GM12878 (cell line): ENCODE measurements around the gene PRKG1. TPM values are rescaled to one million over a fixed set of nuclear protein-coding genes. Genes with fewer than 3 reads are reported as not detected.

ENCODE experiments used
- ATAC-seq: fragments of 200-7000 bp; cut with Tn5 transposase; 3 replicates; pipeline ENCODE4 v1.9.1; 2020; ENCODE audit warnings: mild to moderate bottlenecking, moderate library complexity
- BruUV-seq: library from RNA; stranded (reverse); fragments of 400-500 nt; replicated peaks from 2 replicates; lab custom pipeline; 2021; lab: Mats Ljungman, UMichigan
- CTCF ChIA-PET: fragments of 300-600 bp; sonication (Branson Sonifier 250); formaldehyde crosslinking; extraction: SDS; loops from one replicate; lab custom pipeline; 2021; ENCODE audit warnings: inconsistent platforms; lab: Yijun Ruan, JAX
- POLR2A ChIA-PET: fragments of 350-600 bp; formaldehyde crosslinking; extraction: SDS; loops from one replicate; lab custom pipeline; 2021; ENCODE audit warnings: inconsistent platforms; lab: Charles Lee
- RAD21 ChIA-PET: fragments of 300-600 bp; sonication (Branson Sonifier 250); formaldehyde crosslinking; loops from one replicate; lab custom pipeline; 2023; ENCODE audit warnings: antibody characterized with exemption; ENCODE audit not compliant: unreplicated experiment; lab: Charles Lee
- SMC1A ChIA-PET: fragments of 300-600 bp; sonication (Branson Sonifier 250); formaldehyde crosslinking; loops from one replicate; lab custom pipeline; 2023; ENCODE audit not compliant: unreplicated experiment, uncharacterized antibody; lab: Charles Lee
- DNase-seq: peaks from one replicate; pipeline ENCODE4 v3.0.0-alpha.2; 2011; ENCODE audit warnings: low read depth, low spot score
- FAIRE-seq: peaks from 3 replicates; lab custom pipeline; 2011; peaks lifted over from hg19 to GRCh38; lab: Jason Lieb, UNC
- H2AFZ ChIP-seq: 2 replicates; pipeline ENCODE4 v1.6.0; 2011; ENCODE audit warnings: low read depth, low read length, control low read depth; ENCODE audit not compliant: control insufficient read depth
- H3K27ac ChIP-seq: 2 replicates; pipeline ENCODE4 v1.5.1; 2011; ENCODE audit warnings: control low read depth; ENCODE audit not compliant: control insufficient read depth, insufficient read depth
- H3K27me3 ChIP-seq, 2 experiments: replicated peaks in 1 of 2; 2 replicates each; pipeline versions ENCODE4 v1.6.0 to v1.6.1; 2011; ENCODE audit warnings: low read length in 1 of 2; ENCODE audit not compliant: control insufficient read depth in 2 of 2, insufficient read depth in 2 of 2
- H3K36me3 ChIP-seq, 2 experiments: 2 replicates each; pipeline ENCODE4 v1.5.1; 2011; ENCODE audit warnings: low read length in 1 of 2; ENCODE audit not compliant: control insufficient read depth in 2 of 2, insufficient read depth in 2 of 2
- H3K4me1 ChIP-seq: 2 replicates; pipeline ENCODE4 v1.6.1; 2011; ENCODE audit warnings: mild to moderate bottlenecking, low read length, moderate library complexity, mixed read lengths; ENCODE audit not compliant: control insufficient read depth, insufficient read depth
- H3K4me2 ChIP-seq: 2 replicates; pipeline ENCODE4 v1.6.0; 2011; ENCODE audit warnings: control low read depth; ENCODE audit not compliant: control insufficient read depth, insufficient read depth
- H3K4me3 ChIP-seq: fragments of 200-600 bp; sonication (generic); 2 replicates; pipeline ENCODE4 v1.5.1; 2016
- H3K79me2 ChIP-seq: 2 replicates; pipeline ENCODE4 v1.6.0; 2011; ENCODE audit warnings: low read length; ENCODE audit not compliant: control insufficient read depth, insufficient read depth
- H3K9ac ChIP-seq: 2 replicates; pipeline ENCODE4 v1.8.0; 2011; ENCODE audit warnings: low read length, control low read depth, mixed read lengths; ENCODE audit not compliant: control insufficient read depth, insufficient read depth
- H3K9me3 ChIP-seq: replicated peaks from 3 replicates; pipeline ENCODE4 v1.5.1; 2011; ENCODE audit warnings: mild to moderate bottlenecking, low read length; ENCODE audit not compliant: control insufficient read depth, insufficient read depth
- H4K20me1 ChIP-seq: 2 replicates; pipeline ENCODE4 v1.6.0; 2011; ENCODE audit not compliant: control insufficient read depth, insufficient read depth
- KLF5 ChIP-seq: fragments of 450-650 bp; IDR thresholded peaks from 2 replicates; pipeline ENCODE4 v1.6.1; 2014; ENCODE audit warnings: mild to moderate bottlenecking; ENCODE audit not compliant: partially characterized antibody
- NFYA ChIP-seq: IDR thresholded peaks from 2 replicates; pipeline ENCODE4 v1.6.1; 2011; ENCODE audit warnings: low read depth, mild to moderate bottlenecking, low read length, improper control_type of control experiment, borderline replicate concordance
- PML ChIP-seq: IDR thresholded peaks from 2 replicates; pipeline ENCODE4 v1.6.1; 2012; ENCODE audit warnings: low read length, inconsistent platforms
- RCOR1 ChIP-seq: conservative IDR thresholded peaks from 2 replicates; pipeline ENCODE4 v1.6.1; 2012; ENCODE audit warnings: low read depth, low read length, improper control_type of control experiment
- SP1 ChIP-seq: IDR thresholded peaks from one replicate; pipeline ENCODE4 v1.6.1; 2011; ENCODE audit warnings: low read depth, low read length
- TCF7 ChIP-seq: IDR thresholded peaks from 2 replicates; pipeline ENCODE4 v1.6.1; 2014; ENCODE audit warnings: antibody characterized with exemption, borderline replicate concordance
- ZNF274 ChIP-seq: IDR thresholded peaks from one replicate; pipeline ENCODE4 v1.8.0; 2011; ENCODE audit not compliant: insufficient read length, insufficient read depth
- ZNF622 ChIP-seq: fragments of 450-650 bp; IDR thresholded peaks from 2 replicates; pipeline ENCODE4 v1.6.1; 2017; ENCODE audit warnings: mild to moderate bottlenecking, inconsistent platforms
- in situ Hi-C: fragments of 300-500 bp; cut with MboI; formaldehyde crosslinking; loops from 9 replicates; pipeline ENCODE4 v1.14.3; 2018; ENCODE audit warnings: mixed read lengths
- intact Hi-C: fragments of 100-400 bp; cut with micrococcal nuclease; formaldehyde crosslinking; loops from one replicate; pipeline ENCODE4 v1.14.2; 2022; ENCODE audit not compliant: unreplicated experiment
- polyA plus RNA-seq, 11 experiments: library from polyadenylated mRNA; depleted of rRNA in 4 of 11; unstranded in 6 of 11; stranded (reverse) in 5 of 11; fragments of >200 nt; fragmentation: Nextera tagmentation in 4 of 11; fragmentation: Illumina TruSeq in 1 of 11; extraction: Ambion mirVana in 4 of 11; extraction: Trizol in 1 of 11; gene quantifications; 1 replicate in 1 of 11; 2 replicates in 10 of 11; pipeline versions ENCODE4 v1.2.1 to v1.2.3, GENCODE V29; 2011 to 2016; ENCODE audit warnings: inconsistent platforms in 2 of 11, missing spikeins in 2 of 11, low read depth in 1 of 11
- total RNA-seq, 4 experiments: library from RNA; depleted of rRNA in 3 of 4; stranded (reverse); fragments of >200 nt in 3 of 4; fragmentation: Illumina TruSeq in 1 of 4; extraction: Trizol in 1 of 4; gene quantifications; 2 replicates each; pipeline versions ENCODE4 v1.2.1 to v1.2.3, GENCODE V29; 2013 to 2021
- TF ChIP-seq, protein P1 (sequence below): IDR thresholded peaks from 2 replicates; pipeline ENCODE4 v1.6.1; 2011; ENCODE audit warnings: low read depth, low read length, improper control_type of control experiment, borderline replicate concordance
- TF ChIP-seq, protein P2 (sequence below): IDR thresholded peaks from 2 replicates; pipeline ENCODE4 v1.6.1; 2012; ENCODE audit warnings: improper control_type of control experiment, low read depth, low read length; ENCODE audit not compliant: insufficient replicate concordance
- TF ChIP-seq, protein P3 (sequence below): fragments of 450-650 bp; IDR thresholded peaks from 2 replicates; pipeline ENCODE4 v1.6.1; 2017; ENCODE audit warnings: antibody characterized with exemption, mild to moderate bottlenecking, moderate library complexity
- TF ChIP-seq, protein P4 (sequence below): IDR thresholded peaks from 2 replicates; pipeline ENCODE4 v1.6.1; 2011; ENCODE audit warnings: low read depth, mild to moderate bottlenecking, low read length, moderate library complexity, borderline replicate concordance; ENCODE audit errors: extremely low read depth
- TF ChIP-seq, protein P5 (sequence below): fragments of 450-650 bp; IDR thresholded peaks from 2 replicates; pipeline ENCODE4 v1.6.1; 2017; ENCODE audit warnings: low read depth, mild to moderate bottlenecking, moderate library complexity

The PRKG1 gene
- total and polyA plus RNA-seq, 10 of the 15 experiments (the other 5 are each of a cell fraction or from before 2014, with no cell fraction given), result 0.04 to 0.05 TPM; not detected in 8

DNA sequence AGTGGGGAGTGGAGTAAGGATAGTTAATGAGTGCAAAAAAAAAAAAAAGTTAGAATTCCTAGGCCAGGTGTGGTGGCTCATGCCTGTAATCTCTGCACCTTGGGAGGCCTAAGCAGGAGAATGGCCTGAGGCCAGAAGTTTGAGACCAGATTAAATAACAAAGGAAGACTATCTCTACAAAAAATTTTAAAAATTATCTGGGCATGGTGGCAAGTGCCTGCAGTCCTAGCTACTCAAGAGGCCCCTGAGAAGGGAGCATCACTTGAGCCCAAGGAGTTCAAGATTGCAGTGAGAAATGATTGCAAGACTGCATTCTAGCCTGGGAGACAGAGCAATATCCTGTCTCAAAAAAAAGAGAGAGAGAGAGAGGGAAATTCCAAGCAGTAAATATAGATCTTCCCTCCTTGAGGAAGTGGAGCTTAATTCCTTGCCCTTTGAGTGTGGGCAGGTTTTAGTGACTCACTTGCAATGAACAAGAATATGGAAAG lies 644.6 kb downstream of the PRKG1 start:
- Histone ChIP-seq H3K27ac (no peak overlapping the region), H3K4me3 (no peak overlapping the region), H3K27me3 (no peaks in the 10 kb centered on the region; a peak in 1 of 4 replicates), H3K9me3 (no peaks in the 10 kb centered on the region), H3K36me3 (no peaks in the 10 kb centered on the region), H3K4me2 (no peak overlapping the region), H3K79me2 (no peaks in the 10 kb centered on the region), H4K20me1 (no peaks in the 10 kb centered on the region), H3K4me1 (no peaks in the 10 kb centered on the region), H2AFZ (no peak overlapping the region), H3K9ac (no peak overlapping the region)
- intact Hi-C loops, result no loop called here
- FAIRE-seq (no peak), ATAC-seq (no peak), DNase-seq (no peak)
- ChIA-PET POLR2A (no interaction called here), SMC1A (interaction anchor here (0.7 to 2.2 kb wide), 4 partner anchors 9 to 26 kb away, joined by 3 to 9 read pairs (median 3); no protein-coding TSS in a partner anchor), CTCF (no interaction called here), RAD21 (no interaction called here)
- TF ChIP-seq NFYA, result no peak
- TF ChIP-seq PML, result no peak
- TF ChIP-seq, protein P1, sequence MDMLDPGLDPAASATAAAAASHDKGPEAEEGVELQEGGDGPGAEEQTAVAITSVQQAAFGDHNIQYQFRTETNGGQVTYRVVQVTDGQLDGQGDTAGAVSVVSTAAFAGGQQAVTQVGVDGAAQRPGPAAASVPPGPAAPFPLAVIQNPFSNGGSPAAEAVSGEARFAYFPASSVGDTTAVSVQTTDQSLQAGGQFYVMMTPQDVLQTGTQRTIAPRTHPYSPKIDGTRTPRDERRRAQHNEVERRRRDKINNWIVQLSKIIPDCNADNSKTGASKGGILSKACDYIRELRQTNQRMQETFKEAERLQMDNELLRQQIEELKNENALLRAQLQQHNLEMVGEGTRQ, result no peak
- TF ChIP-seq, protein P2, sequence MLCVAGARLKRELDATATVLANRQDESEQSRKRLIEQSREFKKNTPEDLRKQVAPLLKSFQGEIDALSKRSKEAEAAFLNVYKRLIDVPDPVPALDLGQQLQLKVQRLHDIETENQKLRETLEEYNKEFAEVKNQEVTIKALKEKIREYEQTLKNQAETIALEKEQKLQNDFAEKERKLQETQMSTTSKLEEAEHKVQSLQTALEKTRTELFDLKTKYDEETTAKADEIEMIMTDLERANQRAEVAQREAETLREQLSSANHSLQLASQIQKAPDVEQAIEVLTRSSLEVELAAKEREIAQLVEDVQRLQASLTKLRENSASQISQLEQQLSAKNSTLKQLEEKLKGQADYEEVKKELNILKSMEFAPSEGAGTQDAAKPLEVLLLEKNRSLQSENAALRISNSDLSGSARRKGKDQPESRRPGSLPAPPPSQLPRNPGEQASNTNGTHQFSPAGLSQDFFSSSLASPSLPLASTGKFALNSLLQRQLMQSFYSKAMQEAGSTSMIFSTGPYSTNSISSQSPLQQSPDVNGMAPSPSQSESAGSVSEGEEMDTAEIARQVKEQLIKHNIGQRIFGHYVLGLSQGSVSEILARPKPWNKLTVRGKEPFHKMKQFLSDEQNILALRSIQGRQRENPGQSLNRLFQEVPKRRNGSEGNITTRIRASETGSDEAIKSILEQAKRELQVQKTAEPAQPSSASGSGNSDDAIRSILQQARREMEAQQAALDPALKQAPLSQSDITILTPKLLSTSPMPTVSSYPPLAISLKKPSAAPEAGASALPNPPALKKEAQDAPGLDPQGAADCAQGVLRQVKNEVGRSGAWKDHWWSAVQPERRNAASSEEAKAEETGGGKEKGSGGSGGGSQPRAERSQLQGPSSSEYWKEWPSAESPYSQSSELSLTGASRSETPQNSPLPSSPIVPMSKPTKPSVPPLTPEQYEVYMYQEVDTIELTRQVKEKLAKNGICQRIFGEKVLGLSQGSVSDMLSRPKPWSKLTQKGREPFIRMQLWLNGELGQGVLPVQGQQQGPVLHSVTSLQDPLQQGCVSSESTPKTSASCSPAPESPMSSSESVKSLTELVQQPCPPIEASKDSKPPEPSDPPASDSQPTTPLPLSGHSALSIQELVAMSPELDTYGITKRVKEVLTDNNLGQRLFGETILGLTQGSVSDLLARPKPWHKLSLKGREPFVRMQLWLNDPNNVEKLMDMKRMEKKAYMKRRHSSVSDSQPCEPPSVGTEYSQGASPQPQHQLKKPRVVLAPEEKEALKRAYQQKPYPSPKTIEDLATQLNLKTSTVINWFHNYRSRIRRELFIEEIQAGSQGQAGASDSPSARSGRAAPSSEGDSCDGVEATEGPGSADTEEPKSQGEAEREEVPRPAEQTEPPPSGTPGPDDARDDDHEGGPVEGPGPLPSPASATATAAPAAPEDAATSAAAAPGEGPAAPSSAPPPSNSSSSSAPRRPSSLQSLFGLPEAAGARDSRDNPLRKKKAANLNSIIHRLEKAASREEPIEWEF, result no peak
- TF ChIP-seq TCF7, result no peak
- no peak for TF ChIP-seq ZNF274
- no peak for TF ChIP-seq SP1
- TF ChIP-seq, protein P3, sequence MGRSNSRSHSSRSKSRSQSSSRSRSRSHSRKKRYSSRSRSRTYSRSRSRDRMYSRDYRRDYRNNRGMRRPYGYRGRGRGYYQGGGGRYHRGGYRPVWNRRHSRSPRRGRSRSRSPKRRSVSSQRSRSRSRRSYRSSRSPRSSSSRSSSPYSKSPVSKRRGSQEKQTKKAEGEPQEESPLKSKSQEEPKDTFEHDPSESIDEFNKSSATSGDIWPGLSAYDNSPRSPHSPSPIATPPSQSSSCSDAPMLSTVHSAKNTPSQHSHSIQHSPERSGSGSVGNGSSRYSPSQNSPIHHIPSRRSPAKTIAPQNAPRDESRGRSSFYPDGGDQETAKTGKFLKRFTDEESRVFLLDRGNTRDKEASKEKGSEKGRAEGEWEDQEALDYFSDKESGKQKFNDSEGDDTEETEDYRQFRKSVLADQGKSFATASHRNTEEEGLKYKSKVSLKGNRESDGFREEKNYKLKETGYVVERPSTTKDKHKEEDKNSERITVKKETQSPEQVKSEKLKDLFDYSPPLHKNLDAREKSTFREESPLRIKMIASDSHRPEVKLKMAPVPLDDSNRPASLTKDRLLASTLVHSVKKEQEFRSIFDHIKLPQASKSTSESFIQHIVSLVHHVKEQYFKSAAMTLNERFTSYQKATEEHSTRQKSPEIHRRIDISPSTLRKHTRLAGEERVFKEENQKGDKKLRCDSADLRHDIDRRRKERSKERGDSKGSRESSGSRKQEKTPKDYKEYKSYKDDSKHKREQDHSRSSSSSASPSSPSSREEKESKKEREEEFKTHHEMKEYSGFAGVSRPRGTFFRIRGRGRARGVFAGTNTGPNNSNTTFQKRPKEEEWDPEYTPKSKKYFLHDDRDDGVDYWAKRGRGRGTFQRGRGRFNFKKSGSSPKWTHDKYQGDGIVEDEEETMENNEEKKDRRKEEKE, result no peak
- TF ChIP-seq KLF5, result no peak
- no peak for TF ChIP-seq ZNF622
- TF ChIP-seq, protein P4, sequence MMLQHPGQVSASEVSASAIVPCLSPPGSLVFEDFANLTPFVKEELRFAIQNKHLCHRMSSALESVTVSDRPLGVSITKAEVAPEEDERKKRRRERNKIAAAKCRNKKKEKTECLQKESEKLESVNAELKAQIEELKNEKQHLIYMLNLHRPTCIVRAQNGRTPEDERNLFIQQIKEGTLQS, result no peak
- no peak for TF ChIP-seq RCOR1
- TF ChIP-seq, protein P5, sequence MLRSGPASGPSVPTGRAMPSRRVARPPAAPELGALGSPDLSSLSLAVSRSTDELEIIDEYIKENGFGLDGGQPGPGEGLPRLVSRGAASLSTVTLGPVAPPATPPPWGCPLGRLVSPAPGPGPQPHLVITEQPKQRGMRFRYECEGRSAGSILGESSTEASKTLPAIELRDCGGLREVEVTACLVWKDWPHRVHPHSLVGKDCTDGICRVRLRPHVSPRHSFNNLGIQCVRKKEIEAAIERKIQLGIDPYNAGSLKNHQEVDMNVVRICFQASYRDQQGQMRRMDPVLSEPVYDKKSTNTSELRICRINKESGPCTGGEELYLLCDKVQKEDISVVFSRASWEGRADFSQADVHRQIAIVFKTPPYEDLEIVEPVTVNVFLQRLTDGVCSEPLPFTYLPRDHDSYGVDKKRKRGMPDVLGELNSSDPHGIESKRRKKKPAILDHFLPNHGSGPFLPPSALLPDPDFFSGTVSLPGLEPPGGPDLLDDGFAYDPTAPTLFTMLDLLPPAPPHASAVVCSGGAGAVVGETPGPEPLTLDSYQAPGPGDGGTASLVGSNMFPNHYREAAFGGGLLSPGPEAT, result no peak
- in situ Hi-C loops, result no loop called here
- BruUV-seq, result no TSS peak
